HG02973 (cell line): ENCODE measurements around the gene MSI2.
A peak's percentile ranks its signal among the peaks of the same experiment; 100 is the strongest.

Experiments
- ATAC-seq: cut with Tn5 transposase; IDR thresholded peaks from one replicate; pipeline ENCODE4 v1.9.1; 2021; ENCODE audit warnings: moderate library complexity; ENCODE audit not compliant: unreplicated experiment

The MSI2 gene

GRCh38 chr17:57720386-57721035 lies 464.2 kb downstream of the MSI2 start:
- no peak for ATAC-seq

- ATAC-seq, result no peak
Observed at GRCh38 chr17:57721967-57722703, 465.8 kb downstream of the MSI2 start.

GRCh38 chr17:57722704-57723043 lies 466.4 kb downstream of the MSI2 start:
- no peak for ATAC-seq

- no peak for ATAC-seq
Observed at GRCh38 chr17:57723427-57724025, 467.2 kb downstream of the MSI2 start.

GRCh38 chr17:57724026-57724728 lies 467.9 kb downstream of the MSI2 start:
- ATAC-seq, result peak; percentile 50

GRCh38 chr17:57724729-57725125 lies 468.4 kb downstream of the MSI2 start:
- no peak for ATAC-seq

GRCh38 chr17:57726213-57726790 lies 470.0 kb downstream of the MSI2 start:
- ATAC-seq, result no peak

GRCh38 chr17:57726838-57727237 lies 470.5 kb downstream of the MSI2 start:
- no peak for ATAC-seq

- no peak for ATAC-seq
Observed at GRCh38 chr17:57727630-57728175, 471.4 kb downstream of the MSI2 start.

GRCh38 chr17:57730026-57730701 lies 473.8 kb downstream of the MSI2 start:
- ATAC-seq, result no peak

GRCh38 chr17:57732062-57732461 lies 475.7 kb downstream of the MSI2 start:
- no peak for ATAC-seq

GRCh38 chr17:57733085-57733484 lies 476.8 kb downstream of the MSI2 start:
- no peak for ATAC-seq
